ENCODE measurements around the gene UBE2H. TPM values are rescaled to one million over a fixed set of nuclear protein-coding genes. Genes with fewer than 3 reads are reported as not detected.
"Not testable (repeated sequence)": the region's sequence is repeated elsewhere in the genome, so short reads cannot be mapped to it uniquely, and the experiment has no call there.

Gene UBE2H
- total RNA-seq, 1 experiment from 2014 or later = 42.3 TPM

DNA sequence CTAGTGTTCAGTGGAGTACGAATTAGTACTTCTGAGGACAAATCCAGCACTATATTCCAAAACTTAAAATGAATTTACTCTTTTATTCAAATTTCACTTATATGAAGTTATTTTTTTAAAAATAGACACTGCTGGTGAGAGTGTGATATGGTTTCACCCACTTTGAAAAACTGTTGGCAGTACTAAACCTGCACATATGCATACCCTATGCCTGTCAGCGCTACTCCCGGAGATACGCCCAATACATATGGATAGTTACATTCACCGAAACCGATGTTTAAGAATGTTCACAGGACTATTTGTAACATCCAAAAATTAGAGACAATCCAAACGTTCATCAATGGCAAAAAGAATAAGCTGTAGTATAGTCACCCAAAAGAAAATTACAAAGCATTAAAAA lies 69.6 kb downstream of the UBE2H start:
- Histone ChIP-seq H3K36me3 (no peaks in the 10 kb centered on the region), H3K4me3 (no peak overlapping the region), H3K27ac (no peak overlapping the region), H3K4me1 (no peaks in the 10 kb centered on the region), H3K27me3 (no peaks in the 10 kb centered on the region), H3K9me3 (replicated peaks) (no peaks in the 10 kb centered on the region)
- no peak for DNase-seq

DNA sequence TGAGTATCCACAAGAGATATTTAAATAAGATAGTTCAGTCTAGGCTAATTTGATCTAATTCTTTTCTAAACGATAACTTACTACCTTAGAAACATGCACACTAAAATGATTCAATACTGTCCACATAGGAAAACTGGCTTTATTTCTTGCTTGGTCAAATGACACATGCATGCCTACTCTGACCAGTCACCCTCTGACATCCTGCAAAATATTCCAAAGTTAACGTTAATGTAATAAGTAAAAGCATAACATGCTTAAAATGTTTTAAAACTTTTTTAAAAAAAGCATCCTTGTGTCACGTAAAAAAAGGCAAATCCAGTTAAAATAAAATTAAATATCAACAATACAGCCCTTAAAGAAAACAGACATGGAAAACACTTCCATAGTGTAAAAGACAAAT lies 70.2 kb downstream of the UBE2H start:
- Histone ChIP-seq H3K36me3 (no peaks in the 10 kb centered on the region), H3K27me3 (no peaks in the 10 kb centered on the region), H3K4me3 (no peak overlapping the region), H3K9me3 (replicated peaks) (no peaks in the 10 kb centered on the region), H3K4me1 (no peaks in the 10 kb centered on the region), H3K27ac (no peak overlapping the region)
- DNase-seq = no peak

DNA sequence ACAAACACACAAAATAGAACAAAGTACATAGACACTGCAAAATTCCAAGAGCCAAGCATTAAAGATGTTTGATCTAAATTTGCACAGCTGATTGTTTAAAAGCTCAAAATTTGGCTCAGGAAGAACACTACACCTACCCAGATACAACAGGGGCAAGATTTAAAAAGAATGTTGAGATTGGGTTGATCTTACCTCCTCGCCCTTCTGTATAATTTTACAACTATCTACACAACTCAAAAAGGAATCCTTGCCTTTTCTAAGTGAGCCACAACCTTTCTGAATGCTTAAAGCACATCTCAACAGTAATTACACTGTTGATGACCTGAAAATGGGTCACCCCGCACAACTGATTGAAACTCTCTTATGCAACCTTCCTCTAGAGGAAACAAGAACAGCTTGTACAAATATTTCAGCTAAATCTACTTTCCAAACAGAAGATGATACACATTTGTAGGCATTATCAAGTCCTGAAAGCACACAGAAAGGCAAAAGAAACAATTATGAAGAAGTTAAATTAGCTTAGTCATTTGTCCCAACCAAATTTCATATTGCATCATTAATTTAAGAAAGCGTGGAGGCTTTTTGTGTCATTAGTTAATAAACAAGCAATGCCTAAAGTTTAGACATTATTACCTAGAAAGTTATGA lies 75.5 kb downstream of the UBE2H start:
- Histone ChIP-seq H3K4me3 (no peak overlapping the region), H3K9me3 (replicated peaks) (no peaks in the 10 kb centered on the region), H3K4me1 (no peaks in the 10 kb centered on the region), H3K27ac (no peak overlapping the region), H3K27me3 (no peaks in the 10 kb centered on the region), H3K36me3 (0 out of 2 replicates have a peak, but pooled peaks cover 4% of the 10 kb centered on the region)
- no peak for DNase-seq

DNA sequence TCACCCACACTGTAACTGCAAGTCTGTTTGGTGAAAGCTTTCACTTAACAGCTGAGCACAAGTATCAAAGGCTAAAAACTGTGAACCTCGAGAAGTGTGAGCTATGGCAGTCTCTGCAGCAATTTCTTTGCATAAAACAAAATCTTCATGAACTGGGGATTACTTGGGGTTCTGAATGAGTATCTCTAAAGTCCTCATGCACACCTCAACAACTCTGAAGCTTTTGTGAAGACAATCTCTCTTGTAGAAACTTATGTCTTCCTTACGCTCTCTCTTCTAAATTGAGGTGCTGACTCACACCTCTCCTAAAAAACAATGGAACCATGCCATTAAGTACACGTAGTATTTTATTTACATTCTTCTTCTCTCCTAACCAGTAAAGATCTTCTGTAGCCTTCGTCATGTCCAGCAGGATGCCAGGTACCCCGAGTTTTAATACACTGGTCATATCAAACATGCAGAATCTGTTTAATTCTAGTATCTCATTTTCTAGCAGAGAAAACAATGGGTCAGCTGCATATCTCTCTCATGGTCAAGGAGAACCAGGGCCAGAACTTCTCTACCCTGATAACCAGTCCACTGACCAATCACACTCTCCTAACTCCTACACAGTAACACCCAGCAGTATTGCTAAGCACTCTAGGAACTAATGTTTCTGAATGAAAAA lies 76.9 kb downstream of the UBE2H start:
- no peak for DNase-seq
- Histone ChIP-seq H3K9me3 (replicated peaks) (no peaks in the 10 kb centered on the region), H3K36me3 (peaks cover 16% of the 10 kb centered on the region), H3K4me1 (no peaks in the 10 kb centered on the region), H3K27me3 (no peaks in the 10 kb centered on the region), H3K27ac (no peak overlapping the region), H3K4me3 (no peak overlapping the region)

DNA sequence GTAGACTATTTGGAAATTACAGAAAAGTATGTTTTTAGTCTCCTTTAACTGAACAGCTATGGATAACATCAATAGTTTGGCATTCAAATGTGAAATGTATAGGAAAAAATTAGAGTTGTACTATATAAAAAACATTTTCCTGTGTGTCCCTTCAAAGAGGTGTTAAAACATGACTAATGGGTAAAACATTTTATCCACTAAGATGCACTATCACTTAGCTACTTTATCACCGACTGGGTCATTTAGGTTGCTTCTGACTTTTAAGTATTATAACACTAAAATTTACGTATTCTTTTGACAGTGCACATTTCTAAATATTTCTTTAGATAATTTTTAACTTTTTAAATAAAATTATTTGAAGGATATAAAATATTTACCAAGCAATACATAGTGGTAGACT lies 77.6 kb downstream of the UBE2H start:
- Histone ChIP-seq H3K36me3 (peaks cover 17% of the 10 kb centered on the region), H3K4me1 (no peaks in the 10 kb centered on the region), H3K27me3 (no peaks in the 10 kb centered on the region), H3K9me3 (replicated peaks) (no peaks in the 10 kb centered on the region), H3K4me3 (no peak overlapping the region), H3K27ac (no peak overlapping the region)
- DNase-seq = no peak

DNA sequence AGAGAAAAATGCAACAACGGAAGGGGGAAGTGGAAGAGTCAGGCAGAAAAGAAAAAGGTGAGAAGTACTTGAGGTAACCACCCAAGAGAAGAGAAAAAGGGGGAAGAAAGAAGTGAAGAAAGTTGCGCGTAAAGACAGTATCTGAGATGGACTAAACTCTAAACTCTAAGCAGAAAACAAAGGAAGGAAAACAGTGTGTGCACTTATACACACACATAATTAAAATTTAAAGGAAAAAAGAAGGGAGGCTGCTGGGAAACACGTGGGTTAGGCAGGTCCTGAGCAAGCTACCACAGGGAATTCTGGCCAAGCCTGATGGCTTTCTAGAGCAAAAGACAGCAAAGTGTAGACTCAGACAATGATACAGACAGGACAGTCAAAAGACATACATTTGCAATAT lies 78.0 kb downstream of the UBE2H start:
- DNase-seq = no peak
- Histone ChIP-seq H3K27ac (no peak overlapping the region), H3K36me3 (peaks cover 17% of the 10 kb centered on the region), H3K9me3 (replicated peaks) (no peaks in the 10 kb centered on the region), H3K4me1 (no peaks in the 10 kb centered on the region), H3K27me3 (no peaks in the 10 kb centered on the region), H3K4me3 (no peak overlapping the region)

DNA sequence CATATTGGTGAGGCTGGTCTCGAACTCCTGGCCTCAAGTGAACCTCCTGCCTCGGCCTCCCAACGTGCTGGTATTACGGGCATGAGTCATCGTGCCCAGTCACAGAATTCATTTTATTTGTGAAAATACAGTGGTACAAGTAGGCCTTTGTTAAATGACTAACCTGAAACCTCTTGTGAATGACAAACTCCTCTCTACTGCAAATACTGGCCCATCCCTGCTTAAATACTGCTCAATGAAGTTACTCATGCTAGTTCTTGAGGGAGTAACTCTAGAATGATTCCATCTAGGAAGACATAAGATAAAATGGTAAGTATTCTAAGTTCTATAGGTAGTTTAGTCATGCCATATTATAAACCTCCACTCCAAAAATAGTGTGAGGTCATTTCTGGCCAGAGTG lies 80.7 kb downstream of the UBE2H start:
- Histone ChIP-seq H3K9me3 (replicated peaks) (no peaks in the 10 kb centered on the region), H3K27me3 (no peaks in the 10 kb centered on the region), H3K4me1 (no peaks in the 10 kb centered on the region), H3K36me3 (peaks cover 15% of the 10 kb centered on the region), H3K4me3 (no peak overlapping the region), H3K27ac (no peak overlapping the region)
- no peak for DNase-seq

DNA sequence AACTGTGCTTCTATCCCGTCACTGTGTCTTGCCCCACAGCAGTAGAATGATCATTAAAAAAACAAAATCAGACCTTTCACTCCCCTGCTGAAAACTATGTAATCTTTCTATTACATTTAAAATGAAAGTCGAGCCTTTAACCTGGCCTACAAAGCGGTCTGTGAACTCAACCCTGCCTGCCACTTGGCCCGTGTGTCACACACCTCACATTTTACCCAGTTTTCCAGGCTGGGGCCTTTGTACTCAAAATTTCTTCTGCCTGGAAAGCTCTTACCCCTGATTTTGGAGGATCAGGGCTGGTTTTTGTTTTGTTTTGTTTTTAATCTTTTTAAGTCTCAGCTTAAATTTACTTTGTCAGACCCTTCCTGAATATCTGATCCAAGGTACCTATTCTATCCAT lies 82.1 kb downstream of the UBE2H start:
- Histone ChIP-seq H3K27ac (no peak overlapping the region), H3K9me3 (replicated peaks) (no peaks in the 10 kb centered on the region), H3K4me1 (no peaks in the 10 kb centered on the region), H3K4me3 (no peak overlapping the region), H3K36me3 (peaks cover 15% of the 10 kb centered on the region), H3K27me3 (no peaks in the 10 kb centered on the region)
- no peak for DNase-seq

DNA sequence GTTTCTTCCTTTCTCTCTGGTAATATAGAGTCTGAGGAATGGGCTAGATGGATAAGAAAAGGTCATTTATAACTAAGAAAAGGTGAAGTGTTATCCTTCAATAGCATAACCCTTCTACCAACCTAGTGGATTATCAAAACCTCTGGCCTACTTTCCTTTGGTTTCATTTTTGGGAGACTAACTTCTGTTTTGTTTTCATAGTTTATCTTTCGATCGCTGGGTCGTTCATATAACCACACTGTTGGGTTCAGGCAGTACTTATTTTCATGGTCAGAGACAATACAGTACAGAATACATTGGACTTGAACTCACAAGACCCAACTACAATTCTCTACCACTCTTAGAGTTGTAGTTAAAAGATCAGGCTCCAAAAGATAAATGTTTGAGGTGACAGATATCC lies 86.5 kb downstream of the UBE2H start:
- Histone ChIP-seq H3K4me3 (no peak overlapping the region), H3K4me1 (no peaks in the 10 kb centered on the region), H3K27me3 (no peaks in the 10 kb centered on the region), H3K9me3 (replicated peaks) (no peaks in the 10 kb centered on the region), H3K36me3 (peaks cover 7% of the 10 kb centered on the region), H3K27ac (no peak overlapping the region)
- no peak for DNase-seq

DNA sequence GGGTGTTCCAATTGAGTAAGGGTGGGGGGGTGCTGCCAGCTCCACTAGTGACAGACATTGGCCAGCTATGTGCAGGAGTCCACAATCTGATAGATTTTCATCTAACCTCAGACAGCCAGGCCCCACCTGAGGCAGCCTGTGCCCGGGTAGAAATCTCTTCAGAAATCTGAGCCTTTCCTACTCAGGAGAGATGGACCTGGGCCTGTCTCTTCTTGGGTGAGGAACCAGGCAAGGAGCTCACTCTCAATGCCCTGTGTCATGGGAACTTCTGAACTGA lies 86.9 kb downstream of the UBE2H start:
- Histone ChIP-seq H3K27ac (no peak overlapping the region), H3K9me3 (replicated peaks) (no peaks in the 10 kb centered on the region), H3K36me3 (peaks cover 3% of the 10 kb centered on the region; the same call in 1 of the 2 replicates), H3K4me3 (no peak overlapping the region), H3K27me3 (no peaks in the 10 kb centered on the region), H3K4me1 (no peaks in the 10 kb centered on the region)
- DNase-seq = no peak

DNA sequence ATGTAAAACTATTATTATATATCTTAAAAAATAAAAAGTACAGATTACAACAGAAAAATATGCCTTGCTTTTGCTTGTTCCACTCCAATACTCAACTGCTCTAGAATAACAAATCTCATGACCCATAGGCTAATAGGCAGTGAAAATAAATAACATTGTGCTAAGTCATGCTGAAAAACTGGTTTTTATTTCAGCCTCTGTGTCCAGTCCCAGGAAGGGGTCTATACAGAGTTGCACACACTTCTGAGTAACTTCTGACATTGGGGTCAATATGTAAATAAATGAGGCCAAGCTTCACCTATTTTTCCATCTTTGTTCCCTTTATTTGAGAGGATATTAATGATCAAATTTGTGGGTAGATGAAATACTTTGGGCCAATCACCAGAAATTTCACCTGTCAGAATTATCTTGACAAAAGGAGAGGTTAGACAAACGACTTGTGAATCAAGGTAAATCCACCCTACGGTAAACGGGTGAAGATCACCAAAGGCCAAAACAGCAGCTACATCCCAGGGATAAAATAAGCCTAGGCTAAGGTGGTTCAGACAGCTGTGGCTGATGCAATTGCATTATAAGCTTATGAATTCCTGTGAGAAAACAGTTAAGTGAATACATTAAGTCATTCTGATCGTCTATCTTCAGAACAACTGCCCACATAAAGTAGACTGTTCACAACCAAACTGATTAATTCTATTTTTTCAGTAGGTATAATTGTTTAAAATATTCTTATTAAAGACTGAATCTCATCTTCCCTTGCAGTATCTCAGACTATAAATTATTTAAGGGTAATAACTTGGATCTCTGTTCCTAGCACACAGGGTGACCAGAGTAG lies 87.5 kb downstream of the UBE2H start:
- H3K4me3 ChIP-seq = no peak overlapping the region
- H3K4me1 ChIP-seq = no peaks in the 10 kb centered on the region
- no peaks in the 10 kb centered on the region for H3K27me3 ChIP-seq
- DNase-seq = no peak
- 0 out of 2 replicates have a peak, but pooled peaks cover 2% of the 10 kb centered on the region for H3K36me3 ChIP-seq
- no peaks in the 10 kb centered on the region for H3K9me3 ChIP-seq (replicated peaks)
- no peak overlapping the region for H3K27ac ChIP-seq

DNA sequence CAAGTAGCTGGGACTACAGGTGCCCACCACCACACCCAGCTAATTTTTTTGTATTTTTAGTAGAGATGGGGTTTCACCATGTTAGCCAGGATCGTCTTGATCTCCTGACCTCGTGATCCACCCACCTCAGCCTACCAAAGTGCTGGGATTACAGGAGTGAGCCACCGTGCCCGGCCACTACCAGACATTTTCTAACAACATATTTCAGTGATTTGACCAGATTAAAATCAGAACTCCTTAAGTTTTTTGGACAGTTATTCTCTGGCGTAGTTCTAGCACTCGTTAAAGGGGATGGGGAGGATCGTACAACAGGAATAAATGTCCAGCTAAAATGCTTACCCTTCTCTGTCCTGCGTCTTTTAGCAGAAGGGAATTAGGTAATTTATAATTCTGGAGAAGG lies 88.1 kb downstream of the UBE2H start:
- not testable (repeated sequence) for H3K9me3 ChIP-seq (replicated peaks); H3K4me1 ChIP-seq; H3K36me3 ChIP-seq; H3K27ac ChIP-seq; H3K27me3 ChIP-seq; DNase-seq; H3K4me3 ChIP-seq

DNA sequence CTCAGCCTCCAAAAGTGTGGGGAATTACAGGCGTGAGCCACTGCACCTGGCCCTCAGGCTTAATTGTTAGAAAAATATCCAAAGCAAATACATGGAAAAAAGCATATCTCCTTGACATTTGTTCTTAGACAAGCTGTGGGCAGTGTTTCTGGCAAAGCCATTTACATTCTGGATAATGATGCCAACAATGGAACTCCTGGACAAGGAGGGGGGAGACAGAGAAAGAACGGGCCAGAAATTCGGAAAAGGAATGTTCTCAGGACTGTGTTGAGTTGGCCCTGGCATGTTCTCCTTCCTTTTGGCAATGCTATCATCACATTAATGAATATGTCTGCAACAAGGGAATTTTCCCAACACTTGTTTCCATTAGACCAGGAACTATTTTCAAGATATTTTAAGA lies 88.7 kb downstream of the UBE2H start:
- H3K27ac ChIP-seq = no peak overlapping the region
- DNase-seq = peak in 1 of 2 experiments; percentile 12
- no peaks in the 10 kb centered on the region for H3K4me1 ChIP-seq

DNA sequence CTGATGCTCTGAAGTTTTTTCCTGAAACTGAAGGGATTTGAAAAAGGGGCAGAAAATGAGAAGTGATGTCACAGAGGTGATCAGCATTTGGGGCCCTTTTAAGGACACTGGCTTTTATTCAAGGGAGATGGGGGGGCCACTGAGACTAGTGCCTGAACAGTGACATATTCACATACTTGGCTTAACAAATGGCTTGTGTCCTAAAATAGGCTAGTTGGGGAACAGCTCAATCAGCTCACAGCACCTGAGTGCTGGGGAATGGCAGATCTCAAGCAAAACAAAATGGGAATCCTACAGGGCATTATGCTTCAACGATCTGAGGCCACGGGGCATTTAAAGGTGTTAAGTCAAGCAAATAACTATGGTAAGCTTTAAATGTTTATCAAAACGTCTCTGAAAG lies 90.1 kb downstream of the UBE2H start:
- Histone ChIP-seq H3K4me3 (no peak overlapping the region), H3K9me3 (replicated peaks) (no peaks in the 10 kb centered on the region), H3K36me3 (0 out of 2 replicates have a peak, but pooled peaks cover 4% of the 10 kb centered on the region), H3K27me3 (no peaks in the 10 kb centered on the region), H3K4me1 (no peaks in the 10 kb centered on the region), H3K27ac (no peak overlapping the region)
- DNase-seq = no peak

More for the DNA sequence above, 88.7 kb downstream of the UBE2H start:
- Histone ChIP-seq H3K27me3 (no peaks in the 10 kb centered on the region), H3K4me3 (no peak overlapping the region), H3K9me3 (replicated peaks) (no peaks in the 10 kb centered on the region), H3K36me3 (0 out of 2 replicates have a peak, but pooled peaks cover 2% of the 10 kb centered on the region)

DNA sequence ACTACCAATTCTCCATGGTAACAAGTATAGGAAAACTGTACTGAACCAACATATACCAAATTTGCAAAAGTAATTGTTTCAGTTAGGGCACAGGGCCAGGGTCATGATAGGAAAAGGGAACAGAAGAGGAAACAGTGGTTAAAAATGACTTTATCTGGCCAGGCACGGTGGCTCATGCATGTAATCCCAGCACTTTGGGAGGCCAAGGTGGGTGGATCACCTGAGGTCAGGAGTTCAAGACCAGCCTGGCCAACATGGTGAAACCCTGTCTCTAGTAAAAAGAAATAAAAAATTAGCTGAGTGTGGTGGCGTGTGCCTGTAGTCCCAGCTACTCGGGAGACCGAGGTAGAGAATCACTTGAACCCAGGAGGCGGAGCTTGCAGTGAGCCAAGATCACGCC lies 92.0 kb downstream of the UBE2H start:
- not testable (repeated sequence) for H3K4me1 ChIP-seq; H3K27me3 ChIP-seq; H3K27ac ChIP-seq; H3K4me3 ChIP-seq; H3K36me3 ChIP-seq; H3K9me3 ChIP-seq (replicated peaks); DNase-seq

Measured in SJCRH30 (cell line).